Endothelial cell of umbilical vein (primary cell): ENCODE measurements around the gene LRRC38. TPM values are rescaled to one million over a fixed set of nuclear protein-coding genes. Genes with fewer than 3 reads are reported as not detected.

Experiments
- BruUV-seq: library from RNA; stranded (reverse); fragments of 400-500 nt; replicated peaks from 2 replicates; lab custom pipeline; 2021; lab: Mats Ljungman, UMichigan
- CTCF ChIA-PET: fragments of 300-600, 350-600 bp; sonication (Branson Sonifier 250); formaldehyde crosslinking; loops from one replicate; lab custom pipeline; 2021; ENCODE audit warnings: antibody characterized with exemption, inconsistent platforms; lab: Charles Lee
- POLR2A ChIA-PET: fragments of 300-600, 350-600 bp; sonication (Branson Sonifier 250); formaldehyde crosslinking; loops from one replicate; lab custom pipeline; 2021; ENCODE audit warnings: antibody characterized with exemption, inconsistent platforms; lab: Charles Lee
- DNase-seq: peaks from one replicate; pipeline ENCODE4 v3.0.0-alpha.2; 2011; ENCODE audit warnings: low read depth, low spot score
- FAIRE-seq: peaks from 2 replicates; lab custom pipeline; 2011; peaks lifted over from hg19 to GRCh38; lab: Jason Lieb, UNC
- H2AFZ ChIP-seq: 2 replicates; pipeline ENCODE4 v1.6.0; 2012; ENCODE audit warnings: low read depth, low read length, control low read depth, inconsistent platforms
- H3K27ac ChIP-seq: 2 replicates; pipeline ENCODE4 v1.5.1; 2011; ENCODE audit warnings: low read depth, mild to moderate bottlenecking, control low read depth, low read length, moderate library complexity; ENCODE audit not compliant: insufficient read depth
- H3K27me3 ChIP-seq, 2 experiments: 2 replicates each; pipeline versions ENCODE4 v1.6.0 to v1.6.1; 2011; ENCODE audit warnings: low read length in 2 of 2, mixed read lengths in 1 of 2; ENCODE audit not compliant: control insufficient read depth in 2 of 2, insufficient read depth in 2 of 2
- H3K36me3 ChIP-seq, 2 experiments: 2 replicates in 1 of 2; 3 replicates in 1 of 2; pipeline ENCODE4 v1.5.1; 2011; ENCODE audit warnings: low read length in 2 of 2, mild to moderate bottlenecking in 1 of 2, moderate library complexity in 1 of 2; ENCODE audit not compliant: control insufficient read depth in 2 of 2, insufficient read depth in 2 of 2; ENCODE audit errors: extremely low read depth in 1 of 2
- H3K4me1 ChIP-seq: 3 replicates; pipeline ENCODE4 v1.5.1; 2011; ENCODE audit warnings: mild to moderate bottlenecking, low read length; ENCODE audit not compliant: control insufficient read depth, insufficient read depth; ENCODE audit errors: extremely low read depth
- H3K4me2 ChIP-seq: 2 replicates; pipeline ENCODE4 v1.6.1; 2011; ENCODE audit warnings: low read length, control low read depth, mixed read lengths; ENCODE audit not compliant: insufficient read depth
- H3K4me3 ChIP-seq, 3 experiments: fragments of 200-600 bp in 1 of 3; sonication (generic), shearing (Covaris generic) in 1 of 3; replicated peaks in 1 of 3; 2 replicates each; pipeline ENCODE4 v1.5.1; 2011 to 2016; ENCODE audit warnings: control low read depth in 3 of 3, low read length in 3 of 3, mild to moderate bottlenecking in 2 of 3, inconsistent platforms in 1 of 3, low read depth in 1 of 3, moderate library complexity in 1 of 3; ENCODE audit not compliant: insufficient read depth in 1 of 3
- H3K79me2 ChIP-seq: 2 replicates; pipeline ENCODE4 v1.6.0; 2012; ENCODE audit warnings: low read length, inconsistent platforms; ENCODE audit not compliant: control insufficient read depth, insufficient read depth
- H3K9ac ChIP-seq: replicated peaks from 2 replicates; pipeline ENCODE3; 2011; ENCODE audit warnings: low read length, control low read depth; ENCODE audit not compliant: insufficient read depth; ENCODE audit errors: extremely low read depth
- H3K9me1 ChIP-seq: replicated peaks from 3 replicates; pipeline ENCODE4 v1.6.0; 2011; ENCODE audit warnings: mild to moderate bottlenecking, low read length; ENCODE audit not compliant: control insufficient read depth, insufficient read depth; ENCODE audit errors: extremely low read depth
- H3K9me3 ChIP-seq: replicated peaks from 2 replicates; pipeline ENCODE4 v1.5.1; 2012; ENCODE audit warnings: low read length, inconsistent platforms; ENCODE audit not compliant: control insufficient read depth, insufficient read depth
- H4K20me1 ChIP-seq: replicated peaks from 2 replicates; pipeline ENCODE3; 2011; ENCODE audit warnings: mild to moderate bottlenecking, low read length; ENCODE audit not compliant: control insufficient read depth, insufficient read depth; ENCODE audit errors: extremely low read depth
- CTCF ChIP-seq, 2 donors: IDR thresholded peaks; 1 replicate in 1 of 2; 2 replicates in 1 of 2; pipeline ENCODE4 v1.5.1; 2011; ENCODE audit warnings: low read length in 2 of 2, mild to moderate bottlenecking in 2 of 2, moderate library complexity in 2 of 2, control low read depth in 1 of 2, inconsistent platforms in 1 of 2, low read depth in 1 of 2; ENCODE audit not compliant: insufficient read depth in 1 of 2; ENCODE audit errors: extremely low read depth in 1 of 2
- EZH2 ChIP-seq: IDR thresholded peaks from 2 replicates; pipeline ENCODE4 v1.6.1; 2012; ENCODE audit warnings: borderline replicate concordance, low read depth, mild to moderate bottlenecking, moderate library complexity, low read length, inconsistent platforms; ENCODE audit not compliant: severe bottlenecking
- FOS ChIP-seq: IDR thresholded peaks from 2 replicates; pipeline ENCODE4 v1.6.1; 2011; ENCODE audit warnings: mild to moderate bottlenecking, low read length, moderate library complexity, borderline replicate concordance; ENCODE audit not compliant: insufficient read depth
- GATA2 ChIP-seq: IDR thresholded peaks from 2 replicates; pipeline ENCODE4 v1.7.0; 2011; ENCODE audit warnings: low read depth, mild to moderate bottlenecking, moderate library complexity, mixed read lengths, low read length; ENCODE audit not compliant: insufficient read length, insufficient read depth
- JUN ChIP-seq: IDR thresholded peaks from 2 replicates; pipeline ENCODE4 v1.6.1; 2011; ENCODE audit warnings: borderline replicate concordance, low read depth; ENCODE audit not compliant: insufficient read length, insufficient read depth
- MAX ChIP-seq: IDR thresholded peaks from 2 replicates; pipeline ENCODE4 v1.6.1; 2011; ENCODE audit not compliant: insufficient read depth, insufficient read length
- MYC ChIP-seq: IDR thresholded peaks from one replicate; pipeline ENCODE4 v1.6.1; 2011; ENCODE audit warnings: mild to moderate bottlenecking, low read depth, low read length
- POLR2A ChIP-seq: IDR thresholded peaks from 2 replicates; pipeline ENCODE4 v1.6.1; 2012; ENCODE audit warnings: low read depth, mild to moderate bottlenecking, control low read depth, low read length
- POLR2AphosphoS5 ChIP-seq: IDR thresholded peaks from 2 replicates; pipeline ENCODE4 v1.6.1; 2012; ENCODE audit warnings: low read depth, mild to moderate bottlenecking, control low read depth, low read length, moderate library complexity; ENCODE audit not compliant: insufficient read depth
- dilution Hi-C: fragments of 300-500 bp; cut with MboI; formaldehyde crosslinking; loops from one replicate; pipeline ENCODE4 v1.15.0; 2019; ENCODE audit warnings: low sequenced_read_pairs; ENCODE audit not compliant: extremely low pct_ligation_motif_present
- intact Hi-C: fragments of 100-400 bp; cut with micrococcal nuclease; formaldehyde crosslinking; loops from one replicate; pipeline ENCODE4 v1.10.0; 2022
- polyA plus RNA-seq, 4 experiments: library from polyadenylated mRNA; depleted of rRNA in 3 of 4; stranded (reverse) in 3 of 4; unstranded in 1 of 4; fragments of >200 nt; gene quantifications; 2 replicates each; pipeline versions ENCODE4 v1.2.1 to v1.2.3, GENCODE V29; 2011 to 2012; ENCODE audit warnings: missing spikeins in 1 of 4
- total RNA-seq: library from RNA; stranded (reverse); gene quantifications from 2 replicates; pipeline ENCODE4 v1.2.3, GENCODE V29; 2021

Gene LRRC38
- total and polyA plus RNA-seq, 2 donors (not counting 3 experiments of a cell fraction or from before 2014, with no cell fraction given) = not detected

DNA sequence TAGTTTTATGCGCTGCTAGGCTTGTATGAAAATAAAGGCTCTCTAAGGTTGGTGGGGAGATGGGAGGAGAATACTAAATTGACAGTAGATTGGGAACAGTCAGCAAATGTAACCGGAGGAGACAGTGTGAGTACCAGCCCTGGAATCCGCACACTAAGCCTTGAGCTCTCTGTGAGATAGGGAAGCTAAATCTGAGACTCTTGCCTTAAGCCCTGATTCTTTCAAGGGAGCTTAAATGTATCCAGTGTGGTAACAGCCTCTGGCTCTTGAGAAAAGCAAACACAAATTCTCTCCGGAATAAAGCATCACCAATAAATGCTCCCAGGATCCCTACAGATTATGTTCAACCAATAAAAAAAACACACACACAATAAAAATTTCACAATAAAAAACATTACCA, 36.9 kb upstream of the LRRC38 start:
- H4K20me1 ChIP-seq = no peaks in the 10 kb centered on the region
- H3K79me2 ChIP-seq = no peaks in the 10 kb centered on the region
- H3K4me1 ChIP-seq = no peaks in the 10 kb centered on the region
- H2AFZ ChIP-seq = no peak overlapping the region
- TF ChIP-seq JUN (no peak), POLR2AphosphoS5 (no peak)
- ChIA-PET POLR2A (no interaction called here), CTCF (no interaction called here)
- peaks cover 4% of the 10 kb centered on the region for H3K9me3 ChIP-seq
- intact Hi-C loops (no loop called here), dilution Hi-C loops (no loop called here)
- H3K4me2 ChIP-seq = no peak overlapping the region
- H3K9me1 ChIP-seq = no peaks in the 10 kb centered on the region
- H3K36me3 ChIP-seq = no peaks in the 10 kb centered on the region
- H3K27ac ChIP-seq = no peak overlapping the region
- no peak for FAIRE-seq
- BruUV-seq = no TSS peak
- no peak overlapping the region for H3K9ac ChIP-seq
- DNase-seq = no peak
- no peaks in the 10 kb centered on the region for H3K27me3 ChIP-seq
- no peak overlapping the region for H3K4me3 ChIP-seq

- no peaks in the 10 kb centered on the region for H4K20me1 ChIP-seq
- H3K4me3 ChIP-seq = no peak overlapping the region
- peaks cover 4% of the 10 kb centered on the region for H3K9me3 ChIP-seq
- ChIA-PET POLR2A (no interaction called here), CTCF (no interaction called here)
- dilution Hi-C loops (no loop called here), intact Hi-C loops (no loop called here)
- TF ChIP-seq CTCF (IDR thresholded peaks at IDR 0.05; ENCODE audit: extremely low read depth in 1 of 2, insufficient read depth in 1 of 2, low read depth in 1 of 2, low read length in 2 of 2) = no peak
- no peak for TF ChIP-seq FOS
- no peak for TF ChIP-seq POLR2AphosphoS5
- no peak for TF ChIP-seq JUN
- no peak for TF ChIP-seq EZH2
- TF ChIP-seq POLR2A = no peak
- TF ChIP-seq GATA2 = no peak
- TF ChIP-seq MAX = no peak
- no peak for TF ChIP-seq MYC
- FAIRE-seq (no peak), DNase-seq (no peak)
- H3K4me1 ChIP-seq = no peaks in the 10 kb centered on the region
- H3K79me2 ChIP-seq = no peaks in the 10 kb centered on the region
- H2AFZ ChIP-seq = no peak overlapping the region
- H3K4me2 ChIP-seq = no peak overlapping the region
- H3K36me3 ChIP-seq = no peaks in the 10 kb centered on the region
- no peak overlapping the region for H3K9ac ChIP-seq
- no peaks in the 10 kb centered on the region for H3K27me3 ChIP-seq
- H3K9me1 ChIP-seq = no peaks in the 10 kb centered on the region
- BruUV-seq = no TSS peak
- H3K27ac ChIP-seq = no peak overlapping the region
Measured at GRCh38 chr1:13549521-13549920, 35.7 kb upstream of the LRRC38 start.
